A549 (cell line): ENCODE results near the gene ROR1. TPM values are rescaled to one million over a fixed set of nuclear protein-coding genes. Genes with fewer than 3 reads are reported as not detected.

Experiments
- ATAC-seq, 2 experiments: fragments of 200-7000 bp in 1 of 2; fragments of >200 bp in 1 of 2; cut with Nextera tagmentation in 1 of 2; cut with Tn5 transposase in 1 of 2; 3 replicates each; pipeline versions ENCODE4 v1.8.0 to v1.9.1; 2018 to 2020; ENCODE audit warnings: mild to moderate bottlenecking in 1 of 2, moderate library complexity in 1 of 2
- CTCF ChIA-PET: fragments of 300-600 bp; sonication (Branson Sonifier 250); formaldehyde crosslinking; extraction: SDS; loops from one replicate; lab custom pipeline; 2021; ENCODE audit warnings: antibody characterized with exemption, inconsistent platforms; lab: Yijun Ruan, JAX
- POLR2A ChIA-PET: fragments of 350-600 bp; formaldehyde crosslinking; extraction: SDS; loops from one replicate; lab custom pipeline; 2021; ENCODE audit warnings: antibody characterized with exemption, inconsistent platforms; lab: Yijun Ruan, JAX
- DNase-seq, 2 experiments: peaks; one replicate each; pipeline versions ENCODE4 v3.0.0 to v3.0.0-alpha.2; 2011 to 2016; ENCODE audit warnings: low read depth in 1 of 2, low spot score in 1 of 2
- FAIRE-seq: peaks from 2 replicates; lab custom pipeline; 2011; peaks lifted over from hg19 to GRCh38; lab: Jason Lieb, UNC
- H3K27ac ChIP-seq, 2 experiments: fragments of >200 bp; sonication (Bioruptor Twin); formaldehyde crosslinking; 3 replicates each; pipeline ENCODE4 v1.5.1; 2016 to 2017
- H3K4me1 ChIP-seq: fragments of >200 bp; sonication (Bioruptor Twin); formaldehyde crosslinking; 3 replicates; pipeline ENCODE4 v1.6.1; 2016
- H3K4me2 ChIP-seq: fragments of >200 bp; sonication (Bioruptor Twin); formaldehyde crosslinking; 3 replicates; pipeline ENCODE4 v1.6.1; 2016
- H3K4me3 ChIP-seq: fragments of >200 bp; sonication (Bioruptor Twin); formaldehyde crosslinking; 3 replicates; pipeline ENCODE4 v1.5.1; 2016
- H3K9me3 ChIP-seq: fragments of >200 bp; sonication (Bioruptor Twin); formaldehyde crosslinking; 3 replicates; pipeline ENCODE4 v1.6.1; 2016
- ATOH8 ChIP-seq: fragments of 250-450 bp; sonication (Bioruptor Pico); IDR thresholded peaks from 2 replicates; pipeline ENCODE4 v1.5.0; 2020; ENCODE audit warnings: low read depth, mild to moderate bottlenecking, moderate library complexity
- CBX8 ChIP-seq: fragments of 200-600 bp; sonication (generic); IDR thresholded peaks from 2 replicates; pipeline ENCODE4 v1.6.1; 2016
- E2F6 ChIP-seq: IDR thresholded peaks from 2 replicates; pipeline ENCODE4 v1.6.1; 2012; ENCODE audit warnings: low read depth, borderline replicate concordance
- ELK1 ChIP-seq: fragments of 150-350 bp; IDR thresholded peaks from 2 replicates; pipeline ENCODE4 v1.6.1; 2014; ENCODE audit warnings: low read depth, mild to moderate bottlenecking, low read length
- FOSB ChIP-seq: fragments of 250-450 bp; sonication (Bioruptor Pico); IDR thresholded peaks from 2 replicates; pipeline ENCODE4 v1.5.0; 2020; ENCODE audit warnings: mild to moderate bottlenecking, moderate library complexity
- HOXA7 ChIP-seq: fragments of 250-450 bp; sonication (Bioruptor Pico); IDR thresholded peaks from 2 replicates; pipeline ENCODE4 v1.5.0; 2020; ENCODE audit warnings: mild to moderate bottlenecking, moderate library complexity
- JUN ChIP-seq, 2 experiments: fragments of >200 bp; sonication (Bioruptor Twin); formaldehyde crosslinking; IDR thresholded peaks; 2 replicates in 1 of 2; 3 replicates in 1 of 2; pipeline ENCODE4 v1.6.1; 2016 to 2017
- KDM1A ChIP-seq: fragments of 200-600 bp; sonication (generic); IDR thresholded peaks from 2 replicates; pipeline ENCODE4 v1.6.1; 2016; ENCODE audit warnings: low read depth, mild to moderate bottlenecking
- MAFK ChIP-seq: fragments of 450-650 bp; IDR thresholded peaks from 2 replicates; pipeline ENCODE4 v1.6.1; 2014; ENCODE audit not compliant: partially characterized antibody
- MAX ChIP-seq: IDR thresholded peaks from 2 replicates; pipeline ENCODE4 v1.6.1; 2012
- NFE2L2 ChIP-seq: fragments of 150-350 bp; conservative IDR thresholded peaks from 2 replicates; pipeline ENCODE4 v1.6.1; 2014; ENCODE audit warnings: low read length
- RARB ChIP-seq: fragments of 250-450 bp; sonication (Bioruptor Pico); IDR thresholded peaks from 2 replicates; pipeline ENCODE4 v1.8.0; 2021; ENCODE audit warnings: mild to moderate bottlenecking, moderate library complexity
- TFCP2L1 ChIP-seq: fragments of 250-450 bp; sonication (Bioruptor Pico); IDR thresholded peaks from 2 replicates; pipeline ENCODE4 v1.5.0; 2021; ENCODE audit warnings: mild to moderate bottlenecking
- USF2 ChIP-seq: fragments of 450-650 bp; IDR thresholded peaks from 2 replicates; pipeline ENCODE4 v1.6.1; 2014; ENCODE audit warnings: antibody characterized with exemption
- ZFP36 ChIP-seq: fragments of 450-650 bp; IDR thresholded peaks from 2 replicates; pipeline ENCODE4 v1.6.1; 2014; ENCODE audit warnings: borderline replicate concordance; ENCODE audit not compliant: partially characterized antibody
- ZNF302 ChIP-seq: fragments of 250-450 bp; sonication (Bioruptor Pico); IDR thresholded peaks from 2 replicates; pipeline ENCODE4 v1.9.0; 2021; ENCODE audit warnings: inconsistent platforms, mild to moderate bottlenecking, moderate library complexity
- WGBS: methylation state at CpG from one replicate; pipeline ENCODE4 v1.1.6; 2017; ENCODE audit errors: missing lambda C conversion rate; 5-methylcytosine and 5-hydroxymethylcytosine counted together
- polyA plus RNA-seq, 4 experiments: library from polyadenylated mRNA; depleted of rRNA in 3 of 4; stranded (reverse); fragments of >200 nt; fragmentation: RNase III in 1 of 4; extraction: RNeasy Plus Mini Kit Qiagen cat#74134 plus additional on column Dnase treatment in 1 of 4; gene quantifications; 2 replicates in 3 of 4; 3 replicates in 1 of 4; pipeline ENCODE4 v1.2.3, GENCODE V29; 2011 to 2017

The ROR1 gene
- polyA plus RNA-seq, 2 of the 4 experiments (the other 2 are of a cell fraction) = 6.5 to 19.0 TPM

- ChIA-PET CTCF (no interaction called here), POLR2A (no interaction called here)
- DNase-seq (no peak), FAIRE-seq (no peak), ATAC-seq (peak; percentile 50 to 73; a peak in 5 of 6 replicates)
- Histone ChIP-seq H3K4me2 (peak overlapping the region; percentile 43; the same call in 2 of the 3 replicates), H3K4me1 (peaks cover 50% of the 10 kb centered on the region), H3K9me3 (no peaks in the 10 kb centered on the region), H3K4me3 (no peak overlapping the region), H3K27ac (peak overlapping the region; percentile 34 to 43; a peak in 4 of 6 replicates)
- TF ChIP-seq ELK1 (no peak), ATOH8 (no peak), JUN (IDR thresholded peaks at IDR 0.05) (no peak), HOXA7 (CRISPR knock-in tag) (no peak), TFCP2L1 (CRISPR knock-in tag) (no peak), E2F6 (no peak), RARB (no peak), KDM1A (no peak), ZNF302 (CRISPR knock-in tag) (no peak), MAX (no peak)
- WGBS = 65% methylated on average over 6 of the region's 6 CpGs
These were observed 124.8 kb downstream of the ROR1 start for GRCh38 chr1:63898428-63899196.

GRCh38 chr1:63901094-63901493 is 127.3 kb downstream of the ROR1 start:
- no peak for FAIRE-seq

GRCh38 chr1:63902844-63903589 is 129.2 kb downstream of the ROR1 start:
- no peak for FAIRE-seq
- 60% methylated on average over 4 of the region's 4 CpGs for WGBS
- no peak for DNase-seq
- peaks cover 66% of the 10 kb centered on the region for H3K4me1 ChIP-seq
- H3K4me3 ChIP-seq = no peak overlapping the region
- H3K9me3 ChIP-seq = no peaks in the 10 kb centered on the region
- TF ChIP-seq NFE2L2 (no peak), FOSB (CRISPR knock-in tag) (no peak), ZFP36 (no peak), USF2 (peak; percentile 47)
- POLR2A ChIA-PET = no interaction called here
- no peak for ATAC-seq
- CTCF ChIA-PET = interaction anchor here (1.2 to 1.8 kb wide), 2 partner anchors 15 to 211 kb away, joined by 5 read pairs; no protein-coding TSS in a partner anchor
- no peak overlapping the region for H3K4me2 ChIP-seq
- H3K27ac ChIP-seq = peak overlapping the region in 1 of 2 experiments; percentile 58; a peak in 3 of 6 replicates

More at GRCh38 chr1:63901094-63901493, 127.3 kb downstream of the ROR1 start:
- Histone ChIP-seq H3K4me1 (peaks cover 47% of the 10 kb centered on the region), H3K4me2 (0 out of 3 replicates have a peak overlapping the region, but pooled peaks have one; percentile 19), H3K9me3 (no peaks in the 10 kb centered on the region), H3K4me3 (no peak overlapping the region), H3K27ac (peak overlapping the region; percentile 42 to 78; a peak in 5 of 6 replicates)
- DNase-seq = no peak
- CTCF ChIA-PET = interaction anchor here (1.8 kb wide), 1 partner anchor 17 kb away, joined by 5 read pairs; no protein-coding TSS in a partner anchor
- ATAC-seq = peak in 1 of 2 experiments; percentile 40; a peak in 3 of 6 replicates
- WGBS = 72% methylated on average over 6 of the region's 6 CpGs
- POLR2A ChIA-PET = no interaction called here
- peak; percentile 66 for TF ChIP-seq MAFK
- TF ChIP-seq CBX8 = no peak
